Germinal center (tissue), 1 donor: ENCODE results near the gene RTEL1.
"Not testable (repeated sequence)": the region's sequence is repeated elsewhere in the genome, so short reads cannot be mapped to it uniquely, and the experiment has no call there.

Experiments
- DNase-seq: peaks from one replicate; pipeline ENCODE4 v3.0.0; 2012; ENCODE audit warnings: mixed read lengths, low spot score

Gene RTEL1

GRCh38 chr20:63671695-63672094 is 13.6 kb downstream of the RTEL1 start:
- not testable (repeated sequence) for DNase-seq

GRCh38 chr20:63672666-63673065 is 14.6 kb downstream of the RTEL1 start:
- no peak for DNase-seq

GRCh38 chr20:63673951-63674350 is 15.8 kb downstream of the RTEL1 start:
- DNase-seq: no peak

GRCh38 chr20:63675681-63676368 is 17.7 kb downstream of the RTEL1 start:
- DNase-seq: no peak

- DNase-seq: no peak
These were observed 20.0 kb downstream of the RTEL1 start for GRCh38 chr20:63678071-63678470.

GRCh38 chr20:63678667-63679465 is 20.8 kb downstream of the RTEL1 start:
- DNase-seq: no peak

GRCh38 chr20:63679799-63680305 is 21.7 kb downstream of the RTEL1 start:
- DNase-seq: no peak

GRCh38 chr20:63680427-63680826 is 22.3 kb downstream of the RTEL1 start:
- no peak for DNase-seq

- no peak for DNase-seq
These were observed 22.9 kb downstream of the RTEL1 start for GRCh38 chr20:63680857-63681608.

GRCh38 chr20:63681609-63682142 is 23.6 kb downstream of the RTEL1 start:
- no peak for DNase-seq

- DNase-seq: no peak
These were observed 24.4 kb downstream of the RTEL1 start for GRCh38 chr20:63682384-63683139.

- no peak for DNase-seq
These were observed 27.3 kb downstream of the RTEL1 start for GRCh38 chr20:63685269-63686026.

GRCh38 chr20:63686094-63686491 is 28.0 kb downstream of the RTEL1 start:
- no peak for DNase-seq

- DNase-seq: no peak
These were observed 28.6 kb downstream of the RTEL1 start for GRCh38 chr20:63686492-63687321.

GRCh38 chr20:63687419-63688178 is 29.5 kb downstream of the RTEL1 start:
- no peak for DNase-seq

GRCh38 chr20:63688228-63689045 is 30.3 kb downstream of the RTEL1 start:
- no peak for DNase-seq

GRCh38 chr20:63689046-63690002 is 31.2 kb downstream of the RTEL1 start:
- no peak for DNase-seq
